ENCODE data around the gene RAET1L.

DNA sequence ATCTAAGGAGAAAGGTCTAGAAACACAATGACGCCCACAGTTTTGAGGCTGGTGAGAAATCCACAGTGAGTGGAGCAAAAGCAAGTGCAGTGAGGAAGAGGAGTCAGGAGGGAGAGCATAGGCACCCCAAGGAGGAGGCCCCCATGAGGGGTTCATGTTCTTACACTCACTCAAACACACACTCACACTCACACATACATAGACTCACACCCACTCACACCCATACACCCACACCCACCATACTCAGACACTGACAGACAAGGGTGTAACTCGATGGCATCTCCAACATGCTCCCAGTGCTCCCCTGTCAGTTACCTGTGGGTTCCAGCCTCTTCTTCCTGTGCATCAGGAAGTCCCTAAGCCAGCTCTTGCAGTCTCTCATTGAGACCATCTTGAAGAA, 39.8 kb upstream of the RAET1L start:
- TF ChIP-seq, protein P1, sequence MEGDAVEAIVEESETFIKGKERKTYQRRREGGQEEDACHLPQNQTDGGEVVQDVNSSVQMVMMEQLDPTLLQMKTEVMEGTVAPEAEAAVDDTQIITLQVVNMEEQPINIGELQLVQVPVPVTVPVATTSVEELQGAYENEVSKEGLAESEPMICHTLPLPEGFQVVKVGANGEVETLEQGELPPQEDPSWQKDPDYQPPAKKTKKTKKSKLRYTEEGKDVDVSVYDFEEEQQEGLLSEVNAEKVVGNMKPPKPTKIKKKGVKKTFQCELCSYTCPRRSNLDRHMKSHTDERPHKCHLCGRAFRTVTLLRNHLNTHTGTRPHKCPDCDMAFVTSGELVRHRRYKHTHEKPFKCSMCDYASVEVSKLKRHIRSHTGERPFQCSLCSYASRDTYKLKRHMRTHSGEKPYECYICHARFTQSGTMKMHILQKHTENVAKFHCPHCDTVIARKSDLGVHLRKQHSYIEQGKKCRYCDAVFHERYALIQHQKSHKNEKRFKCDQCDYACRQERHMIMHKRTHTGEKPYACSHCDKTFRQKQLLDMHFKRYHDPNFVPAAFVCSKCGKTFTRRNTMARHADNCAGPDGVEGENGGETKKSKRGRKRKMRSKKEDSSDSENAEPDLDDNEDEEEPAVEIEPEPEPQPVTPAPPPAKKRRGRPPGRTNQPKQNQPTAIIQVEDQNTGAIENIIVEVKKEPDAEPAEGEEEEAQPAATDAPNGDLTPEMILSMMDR (IDR thresholded peaks at IDR 0.05): no peak
- no peak for TF ChIP-seq POLR2A (IDR thresholded peaks at IDR 0.05)

All from adrenal gland (tissue), 5 donors.